Fibroblast of the conjunctiva (primary cell): ENCODE results near the gene LMX1B.

Source experiments
- DNase-seq: peaks from one replicate; pipeline ENCODE4 v3.0.0-alpha.2; 2010; ENCODE audit warnings: low read depth

LMX1B gene

DNA sequence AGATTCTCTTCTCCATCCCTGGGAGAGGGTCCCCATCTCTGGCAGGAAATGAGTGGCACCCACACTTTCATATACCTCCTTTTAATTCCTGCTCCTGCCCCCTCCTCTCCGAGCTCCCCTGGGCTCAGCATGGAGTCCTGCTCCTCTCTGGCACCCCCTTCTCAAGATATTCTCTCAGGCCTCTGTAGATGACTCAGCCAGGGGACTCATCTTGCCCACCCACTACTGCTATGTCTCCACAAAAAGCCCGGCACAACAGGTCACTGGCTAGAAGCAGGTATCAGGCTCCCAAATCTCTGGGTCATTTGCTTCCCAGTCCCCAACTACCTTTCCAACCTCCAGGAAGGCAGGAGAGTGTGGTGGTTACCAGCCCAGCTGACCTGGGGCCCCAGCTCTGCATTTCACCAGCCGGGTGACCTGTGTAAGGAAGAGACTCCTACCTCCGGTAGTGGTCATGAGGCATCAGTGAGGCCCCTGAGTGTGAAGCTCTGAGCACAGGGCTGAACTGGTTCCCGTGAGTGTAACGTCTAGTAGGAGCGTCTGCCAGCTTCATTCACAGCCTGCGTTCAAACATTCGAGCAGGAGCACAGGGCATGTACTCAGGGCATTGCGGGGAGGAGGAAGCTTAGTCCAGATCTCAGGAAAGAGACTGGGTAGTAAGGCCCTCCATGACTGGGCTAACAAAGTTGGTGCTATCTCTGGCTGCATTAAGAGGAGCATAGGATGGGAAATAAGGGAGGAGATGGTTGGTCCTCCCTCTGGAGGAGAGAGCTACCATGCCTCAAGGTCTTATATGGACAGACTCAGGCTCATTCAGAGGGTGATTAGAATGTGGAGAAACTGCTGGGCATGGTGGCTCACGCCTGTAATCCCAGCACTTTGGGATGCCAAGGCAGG, 63.7 kb downstream of the LMX1B start:
- no peak for DNase-seq

DNA sequence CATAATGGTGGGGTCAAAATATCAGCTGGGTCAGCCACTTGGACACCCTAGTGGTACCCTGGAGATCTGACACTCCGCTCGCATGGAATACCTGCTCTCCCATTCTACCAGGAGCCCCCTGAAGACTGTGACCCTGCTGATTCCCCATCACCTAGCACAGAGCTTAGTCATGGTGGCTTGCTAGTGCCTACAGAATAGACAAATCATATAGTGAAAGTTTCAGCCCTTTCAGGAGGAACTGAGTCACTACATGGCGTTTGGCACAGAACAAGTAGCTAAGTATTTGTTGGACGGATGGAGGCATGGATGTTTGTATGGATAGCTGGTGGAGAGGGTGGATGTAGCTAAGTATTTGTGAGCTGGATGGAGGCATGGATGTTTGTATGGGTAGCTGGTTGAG, 65.3 kb downstream of the LMX1B start:
- DNase-seq: no peak

DNA sequence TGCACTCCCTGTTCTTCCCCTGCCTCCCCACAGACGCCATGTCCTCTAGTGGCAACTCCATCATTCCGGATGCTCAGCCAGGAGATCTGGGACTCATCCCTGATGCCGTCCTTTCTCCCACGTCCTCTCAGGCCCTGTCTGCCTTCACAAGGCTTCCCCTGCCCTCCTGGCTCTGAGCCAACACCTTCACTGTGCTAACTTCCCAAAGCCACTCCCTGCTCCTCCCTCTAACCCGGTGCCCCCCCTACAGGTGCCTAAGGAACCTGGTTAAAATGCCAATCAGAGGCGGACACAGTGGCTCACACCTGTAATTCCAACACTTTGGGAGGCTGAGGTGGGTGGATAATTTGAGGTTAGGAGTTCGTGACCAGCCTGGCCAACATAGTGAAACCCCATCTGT, 67.6 kb downstream of the LMX1B start:
- DNase-seq: no peak

DNA sequence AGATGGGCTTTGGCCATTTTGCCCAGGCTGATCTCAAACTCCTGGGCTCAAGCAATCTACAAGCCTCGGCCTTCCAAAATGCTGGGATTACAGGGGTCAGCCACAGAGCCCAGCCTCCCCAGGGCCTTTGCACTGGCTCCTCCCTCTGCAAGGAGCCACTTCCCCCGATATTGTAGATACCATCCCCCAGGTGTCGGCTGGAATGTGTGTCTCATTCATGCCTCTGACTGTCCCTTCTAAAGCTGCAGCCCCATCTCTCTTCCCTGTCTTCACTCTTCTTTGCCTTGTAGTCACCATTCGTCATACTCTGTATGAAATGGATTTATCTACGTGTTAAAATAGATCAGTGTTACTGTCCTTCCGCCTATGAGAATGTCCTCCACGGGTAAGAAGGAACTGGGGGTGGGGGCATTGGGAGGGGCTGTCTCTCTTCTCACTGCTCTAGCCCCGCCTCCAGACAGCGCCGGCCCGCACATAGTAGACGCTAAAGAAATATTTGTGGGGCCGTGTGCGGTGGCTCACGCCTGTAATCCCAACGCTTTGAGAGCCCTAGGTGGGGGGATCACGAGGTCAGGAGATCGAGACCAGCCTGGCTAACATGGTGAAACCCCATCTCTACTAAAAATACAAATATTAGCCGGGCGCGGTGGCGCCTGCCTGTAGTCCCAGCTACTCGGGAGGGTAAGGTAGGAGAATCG, 68.5 kb downstream of the LMX1B start:
- no peak for DNase-seq

DNA sequence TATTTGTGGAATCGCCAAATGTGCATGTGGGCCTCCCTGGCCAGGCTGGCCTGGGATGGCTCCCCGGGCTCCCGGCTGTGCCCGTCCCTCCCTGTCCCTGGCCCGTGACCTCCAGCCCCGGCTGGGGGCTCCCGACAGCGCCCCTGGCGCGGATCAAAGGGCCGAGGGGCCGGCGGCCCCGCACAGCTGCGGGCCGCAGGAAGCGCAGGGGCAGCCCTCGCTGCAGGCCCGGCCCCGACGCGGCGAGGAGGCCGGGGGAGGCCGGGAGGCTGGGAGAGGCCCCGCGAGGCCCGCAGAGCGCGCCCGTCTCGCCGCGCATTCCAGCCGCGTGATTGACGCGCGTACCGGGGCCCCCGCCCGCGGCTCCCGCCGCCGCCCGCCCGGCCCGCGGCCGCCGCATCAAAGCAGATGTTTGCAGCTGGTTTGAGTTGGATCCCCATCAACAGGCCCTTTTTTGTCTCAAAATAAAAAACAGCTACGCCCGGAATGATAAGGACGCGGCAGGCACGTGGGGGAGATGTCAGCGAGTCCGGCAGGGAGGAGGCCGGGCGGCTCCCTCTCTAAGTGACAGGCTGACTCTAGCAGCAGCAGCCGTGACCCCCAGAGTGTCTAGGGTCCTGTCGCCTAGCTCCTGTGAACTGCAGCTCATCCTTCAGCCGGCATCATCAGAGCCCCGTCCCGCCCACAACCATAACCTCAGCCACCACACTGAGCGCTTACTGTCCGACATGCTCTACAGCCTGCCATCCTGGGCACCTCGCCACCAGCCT, 69.4 kb downstream of the LMX1B start:
- no peak for DNase-seq

DNA sequence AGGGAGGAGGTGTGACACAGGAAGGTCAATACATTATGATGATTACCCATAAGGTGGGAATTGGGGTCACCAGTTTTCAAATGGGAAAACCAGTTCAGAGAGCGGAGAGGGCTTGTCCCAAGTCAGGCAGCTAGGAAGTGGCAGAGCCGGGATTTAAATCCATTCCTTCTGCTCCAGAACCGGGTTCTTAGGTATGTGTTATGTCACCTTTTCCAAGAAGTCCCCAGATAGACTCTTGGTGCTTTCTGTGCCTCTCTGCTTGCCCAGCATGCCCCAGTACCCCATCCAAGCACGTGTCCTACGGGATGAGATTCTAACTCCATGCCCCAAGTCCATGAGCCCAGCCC, 69.9 kb downstream of the LMX1B start:
- no peak for DNase-seq

DNA sequence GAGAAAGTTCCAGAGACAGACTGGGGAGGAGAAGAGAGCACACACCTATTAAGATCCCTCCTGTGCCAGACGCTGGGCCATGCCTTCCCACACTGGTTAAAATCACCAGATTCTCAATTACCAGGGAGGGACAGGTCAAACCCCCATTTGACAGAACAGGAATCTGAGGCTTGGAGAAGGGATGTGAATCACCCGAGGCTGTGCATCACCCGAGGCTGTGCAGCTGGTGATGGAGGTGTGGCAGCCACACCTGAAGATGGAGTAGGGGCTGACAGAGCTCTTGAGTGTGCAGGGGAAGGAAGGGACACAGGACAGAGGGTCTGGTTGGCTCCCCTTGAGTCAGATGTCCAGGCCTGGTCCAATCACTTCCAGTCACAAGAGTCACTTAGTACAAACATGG, 70.6 kb downstream of the LMX1B start:
- no peak for DNase-seq

DNA sequence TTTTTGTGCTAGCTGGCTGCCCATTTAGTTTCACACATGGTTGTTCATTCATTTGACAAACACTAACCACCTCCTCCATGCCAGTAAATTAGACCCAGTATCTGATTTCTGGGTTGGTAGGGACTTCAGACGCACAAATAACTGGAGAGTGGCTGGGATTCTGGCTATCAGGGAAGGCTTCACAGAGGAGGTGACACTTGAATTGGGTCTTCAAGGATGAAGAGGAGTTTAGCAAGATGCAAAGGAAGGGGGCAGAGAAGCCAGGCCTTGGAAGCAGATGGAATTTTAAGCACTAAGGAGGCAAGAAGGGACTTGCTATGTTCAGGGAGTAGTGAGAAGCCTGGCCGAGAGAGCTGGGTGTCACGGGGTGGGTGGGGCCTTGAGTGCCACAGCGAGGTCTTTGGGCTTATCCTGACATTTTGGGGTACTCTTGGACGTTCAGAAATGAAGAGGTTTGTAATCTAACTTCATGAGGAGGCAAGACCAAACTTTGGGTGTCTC, 71.3 kb downstream of the LMX1B start:
- no peak for DNase-seq

DNA sequence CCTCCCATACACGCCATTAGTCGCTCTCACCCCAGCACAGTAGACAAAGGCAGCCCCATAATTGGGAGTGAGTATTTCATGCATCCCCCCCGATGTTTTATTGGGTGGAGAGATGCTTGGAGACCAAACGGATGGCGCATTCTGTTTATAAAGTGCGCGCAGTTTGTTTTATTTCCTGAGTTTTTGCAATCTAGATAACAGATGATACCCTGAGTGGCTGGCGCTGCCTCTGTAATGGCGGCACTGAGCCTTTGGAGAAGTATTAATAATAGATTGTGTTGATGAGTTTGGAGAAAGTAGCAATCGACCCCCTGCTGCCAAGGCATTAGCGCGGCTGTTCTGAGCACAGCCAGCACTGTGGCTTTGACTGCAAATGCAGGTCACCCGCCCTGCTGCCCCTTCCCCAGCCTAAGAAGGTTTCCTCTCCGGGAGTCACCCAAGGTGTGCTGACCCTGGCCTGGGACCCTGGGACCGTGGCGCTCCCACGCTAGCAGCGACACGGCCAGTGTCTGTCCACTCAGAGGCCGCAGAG, 74.3 kb downstream of the LMX1B start:
- no peak for DNase-seq

DNA sequence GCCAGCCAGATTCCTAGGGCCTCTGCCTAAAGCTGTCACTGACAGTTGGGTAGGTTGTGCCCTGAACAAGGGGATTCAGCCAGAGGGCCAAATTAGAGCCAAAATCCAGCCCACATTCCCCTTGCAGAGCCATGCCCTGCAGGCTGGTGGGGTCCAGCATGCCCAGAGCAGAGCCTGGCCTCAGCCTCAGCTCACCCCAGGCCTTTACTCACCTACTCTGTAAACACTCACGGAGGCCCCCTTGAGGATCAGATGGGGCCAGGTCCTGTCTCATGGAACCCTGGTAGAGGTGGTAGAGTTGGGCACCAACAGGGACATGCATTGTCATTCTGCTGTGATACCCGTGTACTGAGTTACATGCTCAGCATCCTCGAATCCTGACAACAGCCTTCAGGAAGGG, 74.9 kb downstream of the LMX1B start:
- no peak for DNase-seq

DNA sequence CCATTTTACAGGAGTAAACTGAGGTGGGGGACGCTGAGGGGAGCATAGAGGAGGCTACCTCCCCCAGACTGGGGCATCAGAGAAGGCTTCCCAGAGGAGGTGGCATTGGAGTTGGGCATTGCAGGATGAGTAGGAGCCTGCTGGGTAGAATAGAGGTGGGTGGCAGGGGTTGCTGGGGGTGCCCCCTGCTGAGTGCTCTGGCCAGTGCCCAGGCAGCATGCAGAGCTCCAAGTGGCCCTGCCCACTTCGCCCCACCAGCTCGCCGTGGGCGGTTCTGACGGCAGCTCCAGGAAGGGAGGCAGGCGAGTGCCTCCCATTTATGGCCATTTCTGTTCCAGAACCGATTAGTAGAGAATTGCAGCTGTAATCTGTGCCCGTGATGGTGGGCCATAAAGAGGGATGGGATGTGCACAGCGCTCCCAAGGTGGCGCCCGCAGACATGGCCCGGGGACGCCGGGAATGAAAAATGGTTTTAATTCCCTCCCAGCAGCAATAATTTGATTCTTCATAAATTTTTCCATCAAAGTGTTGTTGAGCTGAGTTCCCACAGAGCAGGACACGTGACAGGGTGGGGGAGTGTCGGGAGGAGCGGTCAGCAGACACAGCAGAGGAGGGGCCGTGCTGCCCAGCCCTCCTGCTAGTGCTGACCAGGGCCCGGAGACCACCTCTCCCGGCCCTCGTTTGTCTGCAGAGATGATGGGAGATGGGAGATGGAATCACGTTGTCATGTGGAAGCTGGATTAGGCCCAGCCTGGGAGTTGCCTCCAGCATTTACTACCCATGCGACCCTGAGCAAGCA, 75.5 kb downstream of the LMX1B start:
- no peak for DNase-seq

DNA sequence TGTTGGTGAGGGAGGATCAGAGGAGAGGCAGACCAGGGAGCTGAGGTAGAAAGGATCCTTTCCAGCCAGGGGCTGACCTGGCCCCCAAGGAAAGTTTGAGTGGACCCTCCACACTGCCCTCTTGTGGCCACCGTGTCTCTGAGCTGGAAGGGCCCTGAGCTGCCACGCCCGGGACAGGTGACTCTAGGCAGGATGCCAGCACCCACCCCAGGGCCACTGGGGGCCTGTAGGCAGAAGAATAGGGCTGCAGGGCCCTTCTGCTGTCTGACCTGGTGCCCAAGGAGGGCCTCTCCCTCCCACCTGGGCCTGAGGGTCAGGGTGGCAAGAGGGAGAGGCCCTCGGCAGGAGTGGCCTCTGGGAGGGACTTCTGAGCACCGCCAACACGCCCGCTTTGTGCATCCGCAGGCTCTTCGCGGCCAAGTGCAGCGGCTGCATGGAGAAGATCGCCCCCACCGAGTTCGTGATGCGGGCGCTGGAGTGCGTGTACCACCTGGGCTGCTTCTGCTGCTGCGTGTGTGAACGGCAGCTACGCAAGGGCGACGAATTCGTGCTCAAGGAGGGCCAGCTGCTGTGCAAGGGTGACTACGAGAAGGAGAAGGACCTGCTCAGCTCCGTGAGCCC, 76.8 kb downstream of the LMX1B start:
- DNase-seq: no peak

DNA sequence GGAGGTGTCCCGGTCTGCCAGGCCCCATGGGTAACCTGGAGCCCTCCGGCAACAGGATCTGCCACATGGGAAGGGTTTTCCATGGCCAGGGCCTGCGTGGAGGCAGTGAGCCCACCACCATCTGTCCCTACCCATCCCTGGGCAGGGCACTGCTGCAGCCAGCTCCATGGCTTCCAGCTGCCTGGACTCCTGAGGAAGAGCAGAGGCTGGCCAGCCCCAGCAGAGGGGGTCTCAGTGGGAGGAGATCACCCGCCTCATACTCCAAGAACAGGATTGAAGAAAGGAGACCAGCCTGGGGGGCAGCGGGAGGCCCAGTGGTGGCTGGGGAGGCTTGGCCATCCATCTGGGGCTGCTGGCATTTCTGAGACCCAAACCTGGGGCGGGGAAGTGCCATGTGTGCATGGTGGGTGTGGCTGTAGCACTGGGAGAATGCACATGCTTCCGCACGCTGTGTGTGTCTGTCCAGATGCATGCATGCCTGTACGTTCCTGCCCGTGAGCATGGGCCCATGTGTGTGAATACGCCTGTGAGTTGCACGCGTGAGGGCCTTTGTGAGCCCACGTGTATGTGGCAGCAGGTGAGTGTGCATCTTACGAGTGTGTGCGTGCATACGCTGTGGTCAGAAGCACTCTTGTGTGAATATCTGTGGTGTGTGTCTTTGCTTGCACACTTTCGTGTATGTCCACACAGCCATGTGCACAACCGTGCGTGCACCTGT, 78.5 kb downstream of the LMX1B start:
- no peak for DNase-seq

DNA sequence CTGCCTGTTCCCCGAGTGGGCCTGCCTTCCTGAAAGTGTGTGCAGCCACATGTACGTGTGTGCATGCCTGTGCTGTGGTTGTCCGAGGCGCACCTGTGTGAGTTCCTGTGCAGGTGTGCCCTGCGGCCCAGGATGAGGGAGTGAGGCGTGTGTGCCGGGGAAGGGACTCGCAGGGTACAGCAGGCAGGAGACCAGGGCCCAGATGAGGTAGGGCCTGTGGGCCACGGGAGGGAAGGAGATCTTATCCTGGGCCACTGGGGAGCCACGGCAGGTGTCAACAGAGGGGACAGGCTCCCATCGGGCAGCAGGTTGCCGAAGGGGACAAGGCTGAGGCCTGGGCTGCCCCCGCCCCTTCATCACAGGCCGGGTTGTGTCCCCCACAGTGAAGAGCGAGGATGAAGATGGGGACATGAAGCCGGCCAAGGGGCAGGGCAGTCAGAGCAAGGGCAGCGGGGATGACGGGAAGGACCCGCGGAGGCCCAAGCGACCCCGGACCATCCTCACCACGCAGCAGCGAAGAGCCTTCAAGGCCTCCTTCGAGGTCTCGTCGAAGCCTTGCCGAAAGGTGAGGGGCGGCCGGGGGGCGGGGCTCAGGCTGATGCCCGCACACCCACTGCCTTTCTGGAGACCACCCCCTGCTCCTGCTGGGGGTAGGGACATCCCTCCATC, 79.2 kb downstream of the LMX1B start:
- no peak for DNase-seq

DNA sequence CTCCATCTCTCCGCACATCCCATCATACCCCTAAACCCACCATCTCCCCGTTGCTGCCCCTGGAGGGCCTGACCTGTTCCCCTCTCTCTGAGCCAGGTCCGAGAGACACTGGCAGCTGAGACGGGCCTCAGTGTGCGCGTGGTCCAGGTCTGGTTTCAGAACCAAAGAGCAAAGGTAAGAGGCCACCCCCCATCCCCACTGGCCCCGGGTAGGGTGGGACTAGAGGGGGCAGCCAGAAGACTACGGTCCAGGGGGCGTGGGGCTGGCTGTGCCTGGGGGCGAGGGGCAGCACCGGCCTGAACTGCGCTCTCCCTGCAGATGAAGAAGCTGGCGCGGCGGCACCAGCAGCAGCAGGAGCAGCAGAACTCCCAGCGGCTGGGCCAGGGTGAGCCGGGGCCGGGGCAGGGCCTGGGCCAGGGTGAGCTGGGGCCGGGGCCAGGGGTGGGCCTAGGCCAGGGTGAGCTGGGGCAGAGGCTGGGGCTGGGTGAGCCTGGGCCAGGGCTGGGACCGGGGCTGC, 79.8 kb downstream of the LMX1B start:
- DNase-seq: no peak

DNA sequence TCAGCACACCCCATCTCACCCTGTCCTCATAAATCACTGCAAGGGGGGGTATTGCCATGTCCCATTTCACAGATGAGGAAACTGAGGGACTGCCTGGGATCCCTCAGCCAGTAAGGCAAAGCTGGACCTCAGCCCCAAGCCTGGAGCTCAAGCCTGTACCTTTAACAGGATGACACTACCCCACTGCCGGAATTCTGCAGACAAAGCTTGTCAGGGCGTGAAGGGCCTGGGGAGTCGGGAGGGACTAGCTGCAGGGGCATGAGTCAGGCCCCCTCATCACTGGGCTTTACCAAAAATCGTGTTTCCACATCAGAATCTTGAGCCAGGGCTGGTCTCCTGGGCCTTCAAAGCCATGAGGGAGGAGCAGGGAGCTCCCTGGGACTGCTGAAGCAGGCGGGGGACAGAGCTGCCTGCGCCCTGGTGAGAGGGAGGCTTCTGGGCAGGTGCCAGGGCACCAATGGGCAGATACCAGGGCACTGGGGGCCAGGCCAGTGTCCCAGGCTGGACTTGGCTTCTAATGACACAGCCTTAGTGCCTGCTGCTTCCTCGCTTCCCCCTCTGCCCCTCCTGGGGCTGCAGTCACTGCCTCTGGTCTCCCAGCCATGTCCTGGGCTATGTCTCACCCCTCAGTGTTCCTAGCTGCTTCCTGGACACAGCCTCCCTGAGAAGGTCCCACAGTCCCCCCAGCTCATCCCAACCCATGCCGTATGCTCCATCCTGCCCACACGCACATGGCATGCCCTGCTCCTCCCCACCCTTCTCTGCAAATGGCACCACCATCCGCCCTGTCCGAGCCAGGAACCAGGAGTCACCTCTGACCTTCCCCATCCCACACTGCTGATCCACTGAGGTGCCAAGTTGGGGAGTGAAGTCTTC, 80.7 kb downstream of the LMX1B start:
- DNase-seq: no peak

DNA sequence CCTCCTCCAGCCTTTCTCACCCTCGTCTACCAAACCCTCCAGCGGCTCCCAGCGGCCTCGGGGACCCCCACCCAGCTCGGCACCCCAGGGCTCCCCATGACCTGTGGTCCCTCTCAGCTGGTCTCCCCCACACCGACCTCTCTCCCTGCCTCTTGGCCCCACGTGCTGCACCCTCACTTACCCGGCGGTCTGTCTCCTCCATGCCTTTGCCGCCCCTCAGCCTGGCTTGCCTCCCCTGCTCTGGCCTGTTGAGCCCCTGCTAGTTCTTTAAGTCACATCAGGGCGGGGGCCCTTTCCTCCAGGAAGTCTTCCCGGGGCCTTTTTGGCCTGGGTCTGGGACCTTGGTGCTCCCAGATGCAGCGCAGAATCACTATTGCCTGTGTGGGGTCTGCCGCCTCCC, 81.5 kb downstream of the LMX1B start:
- no peak for DNase-seq

DNA sequence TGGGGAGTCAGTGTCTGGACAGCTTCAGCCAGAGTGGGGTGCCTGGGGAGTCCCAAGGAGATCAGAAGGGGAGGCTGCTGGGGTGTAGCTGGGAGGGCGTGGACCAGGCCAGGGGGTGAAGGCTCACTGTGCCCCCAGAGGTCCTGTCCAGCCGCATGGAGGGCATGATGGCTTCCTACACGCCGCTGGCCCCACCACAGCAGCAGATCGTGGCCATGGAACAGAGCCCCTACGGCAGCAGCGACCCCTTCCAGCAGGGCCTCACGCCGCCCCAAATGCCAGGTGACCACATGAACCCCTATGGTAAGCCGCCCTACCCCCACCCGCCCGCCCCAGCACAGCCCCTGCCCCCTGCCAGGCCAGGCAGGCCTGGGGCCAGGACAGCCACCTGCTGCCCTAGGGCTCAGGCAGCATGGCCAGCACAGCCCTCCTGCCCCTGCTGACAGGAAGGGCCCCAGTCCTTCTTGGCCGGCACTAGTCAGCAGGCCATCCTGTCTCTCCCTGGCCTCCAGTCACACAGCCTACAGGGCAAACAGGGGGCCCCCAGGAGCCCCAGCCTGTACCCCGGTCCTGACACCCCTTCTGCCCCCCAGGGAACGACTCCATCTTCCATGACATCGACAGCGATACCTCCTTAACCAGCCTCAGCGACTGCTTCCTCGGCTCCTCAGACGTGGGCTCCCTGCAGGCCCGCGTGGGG, 82.1 kb downstream of the LMX1B start:
- no peak for DNase-seq
